HG03025 (cell line): Measurements from ENCODE around the gene NDST1.
"Not testable (repeated sequence)": the region's sequence is repeated elsewhere in the genome, so short reads cannot be mapped to it uniquely, and the experiment has no call there.

ENCODE experiments used
- ATAC-seq: cut with Tn5 transposase; IDR thresholded peaks from one replicate; pipeline ENCODE4 v1.9.1; 2021; ENCODE audit warnings: mild to moderate bottlenecking, moderate library complexity; ENCODE audit not compliant: unreplicated experiment, low FRiP score

NDST1 gene

GRCh38 chr5:150505816-150506215 is 2.1 kb upstream of the NDST1 start:
- no peak for ATAC-seq

GRCh38 chr5:150506571-150507473 is 1.1 kb upstream of the NDST1 start:
- no peak for ATAC-seq

- ATAC-seq = no peak
Observed at GRCh38 chr5:150508277-150508640, 328 bp downstream of the NDST1 start.

GRCh38 chr5:150508828-150509227 is 897 bp downstream of the NDST1 start:
- ATAC-seq = no peak

GRCh38 chr5:150509992-150510391 is 2.1 kb downstream of the NDST1 start:
- ATAC-seq = no peak

- ATAC-seq = no peak
Observed at GRCh38 chr5:150510460-150511263, 2.7 kb downstream of the NDST1 start.

- ATAC-seq = no peak
Observed at GRCh38 chr5:150511578-150512367, 3.8 kb downstream of the NDST1 start.

GRCh38 chr5:150512368-150512747 is 4.4 kb downstream of the NDST1 start:
- ATAC-seq = no peak

GRCh38 chr5:150513375-150514309 is 5.7 kb downstream of the NDST1 start:
- no peak for ATAC-seq

- no peak for ATAC-seq
Observed at GRCh38 chr5:150514708-150515211, 6.8 kb downstream of the NDST1 start.

- no peak for ATAC-seq
Observed at GRCh38 chr5:150515446-150515845, 7.5 kb downstream of the NDST1 start.

GRCh38 chr5:150516011-150516410 is 8.1 kb downstream of the NDST1 start:
- ATAC-seq = no peak

GRCh38 chr5:150517272-150518152 is 9.6 kb downstream of the NDST1 start:
- ATAC-seq = no peak

GRCh38 chr5:150518712-150519559 is 11.0 kb downstream of the NDST1 start:
- ATAC-seq = not testable (repeated sequence)

- no peak for ATAC-seq
Observed at GRCh38 chr5:150519560-150519945, 11.6 kb downstream of the NDST1 start.

- no peak for ATAC-seq
Observed at GRCh38 chr5:150519978-150520377, 12.0 kb downstream of the NDST1 start.

GRCh38 chr5:150520747-150521521 is 13.0 kb downstream of the NDST1 start:
- ATAC-seq = no peak
